ENCODE measurements around the gene ZNF521. TPM values are rescaled to one million over a fixed set of nuclear protein-coding genes. Genes with fewer than 3 reads are reported as not detected.

The ZNF521 gene
- total RNA-seq, 1 donor from 2014 or later, result 10.3 TPM

- Histone ChIP-seq H3K4me3 (no peak overlapping the region), H3K27me3 (ENCODE audit: low read depth) (no peaks in the 10 kb centered on the region), H3K4me1 (peaks cover 3% of the 10 kb centered on the region), H3K9me3 (replicated peaks) (no peaks in the 10 kb centered on the region), H3K27ac (replicated peaks) (no peak overlapping the region), H3K36me3 (no peaks in the 10 kb centered on the region)
- no peak for TF ChIP-seq CTCF (IDR thresholded peaks at IDR 0.05; ENCODE audit: borderline replicate concordance)
- DNase-seq, result no peak
- intact Hi-C loops (cut with micrococcal nuclease), result no loop called here
Observed at GRCh38 chr18:25111377-25112288, 240.3 kb downstream of the ZNF521 start.

GRCh38 chr18:25109484-25109883 lies 242.5 kb downstream of the ZNF521 start:
- intact Hi-C loops (cut with micrococcal nuclease), result no loop called here
- TF ChIP-seq CTCF (IDR thresholded peaks at IDR 0.05; ENCODE audit: borderline replicate concordance), result no peak
- H3K27ac ChIP-seq (replicated peaks), result no peak overlapping the region
- no peaks in the 10 kb centered on the region for H3K9me3 ChIP-seq (replicated peaks)
- DNase-seq, result no peak
- H3K4me1 ChIP-seq, result peaks cover 3% of the 10 kb centered on the region
- no peaks in the 10 kb centered on the region for H3K27me3 ChIP-seq (ENCODE audit: low read depth)
- no peaks in the 10 kb centered on the region for H3K36me3 ChIP-seq
- no peak overlapping the region for H3K4me3 ChIP-seq

- no peak for DNase-seq
- Histone ChIP-seq H3K4me1 (peaks cover 36% of the 10 kb centered on the region), H3K27me3 (ENCODE audit: low read depth) (no peaks in the 10 kb centered on the region), H3K4me3 (no peak overlapping the region), H3K9me3 (replicated peaks) (no peaks in the 10 kb centered on the region), H3K27ac (replicated peaks) (no peak overlapping the region), H3K36me3 (no peaks in the 10 kb centered on the region)
- intact Hi-C loops (cut with micrococcal nuclease), result no loop called here
- TF ChIP-seq CTCF (IDR thresholded peaks at IDR 0.05; ENCODE audit: borderline replicate concordance), result no peak
Observed at GRCh38 chr18:25103468-25104155, 248.4 kb downstream of the ZNF521 start.

- Histone ChIP-seq H3K27me3 (ENCODE audit: low read depth) (no peaks in the 10 kb centered on the region), H3K27ac (replicated peaks) (no peak overlapping the region), H3K36me3 (no peaks in the 10 kb centered on the region), H3K4me3 (no peak overlapping the region), H3K4me1 (peaks cover 40% of the 10 kb centered on the region), H3K9me3 (replicated peaks) (no peaks in the 10 kb centered on the region)
- DNase-seq, result no peak
- TF ChIP-seq CTCF (IDR thresholded peaks at IDR 0.05; ENCODE audit: borderline replicate concordance), result no peak
- intact Hi-C loops (cut with micrococcal nuclease), result no loop called here
Observed at GRCh38 chr18:25102662-25103061, 249.3 kb downstream of the ZNF521 start.

GRCh38 chr18:25100418-25100817 lies 251.5 kb downstream of the ZNF521 start:
- H3K27ac ChIP-seq (replicated peaks), result no peak overlapping the region
- TF ChIP-seq CTCF (IDR thresholded peaks at IDR 0.05; ENCODE audit: borderline replicate concordance), result no peak
- intact Hi-C loops (cut with micrococcal nuclease), result no loop called here
- DNase-seq, result no peak
- H3K4me1 ChIP-seq, result peaks cover 42% of the 10 kb centered on the region
- H3K9me3 ChIP-seq (replicated peaks), result no peaks in the 10 kb centered on the region
- H3K27me3 ChIP-seq (ENCODE audit: low read depth), result no peaks in the 10 kb centered on the region
- no peak overlapping the region for H3K4me3 ChIP-seq
- H3K36me3 ChIP-seq, result no peaks in the 10 kb centered on the region

All from left ventricle myocardium inferior (tissue), 1 donor.